Urothelium cell line (cell line): ENCODE data around the gene FUT1.

Experiments
- DNase-seq: peaks from one replicate; pipeline ENCODE4 v3.0.0; 2011; ENCODE audit warnings: low spot score, mixed read lengths
- FAIRE-seq: peaks from 2 replicates; lab custom pipeline; 2011; peaks lifted over from hg19 to GRCh38; lab: Jason Lieb, UNC

Gene FUT1

DNA sequence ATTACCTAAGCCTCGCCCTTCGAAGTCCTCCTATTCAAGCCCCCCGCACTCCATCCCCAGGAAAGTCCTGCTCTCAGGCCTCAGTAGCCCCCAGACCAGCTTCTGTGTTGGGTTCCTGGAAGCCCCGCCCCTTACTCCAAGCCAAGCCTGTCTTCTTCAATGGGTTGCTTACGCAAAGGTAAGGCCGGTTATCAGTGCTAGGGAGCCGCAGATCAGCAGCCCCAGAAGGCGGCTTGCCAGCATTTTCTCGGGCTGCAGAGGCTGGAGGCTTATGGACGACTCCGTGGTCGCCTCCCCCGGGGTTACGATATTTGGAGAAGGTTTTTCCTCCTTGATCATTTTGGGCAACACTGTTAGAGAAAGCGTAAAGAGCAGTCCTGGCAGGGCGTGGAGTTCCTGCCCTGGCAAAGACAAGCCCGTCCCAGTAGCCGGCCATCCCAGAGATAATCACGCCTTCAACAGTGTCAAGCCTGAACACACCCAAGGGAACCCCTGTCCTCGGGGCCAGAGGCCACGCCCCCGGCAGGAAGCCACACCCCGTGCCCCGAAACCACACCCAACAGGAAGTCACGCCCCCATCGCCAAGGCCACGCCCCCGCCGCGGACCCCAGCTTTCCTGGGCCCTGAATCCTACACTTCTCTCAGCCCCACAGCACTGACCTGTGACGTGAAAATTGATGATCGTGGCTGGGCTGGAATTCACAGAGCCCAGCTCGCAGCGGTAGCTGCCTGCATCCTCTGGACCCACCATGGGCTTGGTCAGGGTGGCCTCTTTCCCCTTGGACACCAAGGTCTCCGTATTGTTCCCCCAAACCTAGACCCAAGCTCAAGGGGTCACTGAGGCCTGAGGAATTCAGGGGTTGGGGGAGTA lies 11.1 kb downstream of the FUT1 start:
- FAIRE-seq: no peak
- peak; percentile 42 for DNase-seq

DNA sequence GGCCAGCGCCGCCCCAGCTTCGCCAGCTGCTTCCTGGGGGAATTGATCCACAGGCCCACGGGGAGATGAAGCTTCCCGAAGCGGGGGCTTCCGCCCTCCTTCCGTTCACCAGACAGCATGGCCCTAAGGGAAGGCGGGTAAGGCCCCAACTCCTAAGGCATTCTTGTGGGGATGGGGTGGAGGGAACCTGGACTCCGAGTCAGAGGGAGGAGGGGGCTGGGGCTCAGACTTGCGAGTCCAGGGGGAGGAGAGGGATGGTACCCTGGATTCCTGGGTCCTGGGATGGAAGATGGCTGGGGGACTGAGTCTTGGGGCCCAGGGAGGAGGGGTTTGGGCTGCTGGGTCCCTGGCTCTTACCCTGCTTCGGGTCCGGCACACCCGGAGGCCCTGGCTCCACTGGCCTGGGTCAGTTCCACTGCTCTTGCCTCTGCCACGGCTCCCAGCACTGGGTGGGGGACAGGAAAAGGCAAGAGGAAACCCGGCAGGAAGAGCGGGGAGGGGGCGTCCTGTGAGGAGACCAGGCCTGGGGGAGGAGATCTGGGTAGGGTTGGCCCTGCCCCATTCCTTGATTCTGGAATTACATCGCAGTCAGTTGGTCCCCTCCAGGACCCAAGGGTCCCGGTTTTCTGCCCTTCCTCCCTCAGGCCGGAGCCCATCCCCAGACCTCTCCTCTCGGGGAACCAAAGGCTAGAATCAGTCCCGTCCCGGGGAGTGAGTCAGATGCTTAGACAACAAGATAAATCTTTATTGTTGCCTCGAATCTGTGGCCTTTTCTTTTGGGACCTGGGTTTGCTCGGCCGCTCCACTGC lies 12.1 kb downstream of the FUT1 start, which contains the start of gene RASIP1:
TSS of gene RASIP1 (minus strand) at position 447 of the 809 bp plus-strand sequence. CDS start at position 119, 328 bp downstream.
- FAIRE-seq: no peak
- no peak for DNase-seq

DNA sequence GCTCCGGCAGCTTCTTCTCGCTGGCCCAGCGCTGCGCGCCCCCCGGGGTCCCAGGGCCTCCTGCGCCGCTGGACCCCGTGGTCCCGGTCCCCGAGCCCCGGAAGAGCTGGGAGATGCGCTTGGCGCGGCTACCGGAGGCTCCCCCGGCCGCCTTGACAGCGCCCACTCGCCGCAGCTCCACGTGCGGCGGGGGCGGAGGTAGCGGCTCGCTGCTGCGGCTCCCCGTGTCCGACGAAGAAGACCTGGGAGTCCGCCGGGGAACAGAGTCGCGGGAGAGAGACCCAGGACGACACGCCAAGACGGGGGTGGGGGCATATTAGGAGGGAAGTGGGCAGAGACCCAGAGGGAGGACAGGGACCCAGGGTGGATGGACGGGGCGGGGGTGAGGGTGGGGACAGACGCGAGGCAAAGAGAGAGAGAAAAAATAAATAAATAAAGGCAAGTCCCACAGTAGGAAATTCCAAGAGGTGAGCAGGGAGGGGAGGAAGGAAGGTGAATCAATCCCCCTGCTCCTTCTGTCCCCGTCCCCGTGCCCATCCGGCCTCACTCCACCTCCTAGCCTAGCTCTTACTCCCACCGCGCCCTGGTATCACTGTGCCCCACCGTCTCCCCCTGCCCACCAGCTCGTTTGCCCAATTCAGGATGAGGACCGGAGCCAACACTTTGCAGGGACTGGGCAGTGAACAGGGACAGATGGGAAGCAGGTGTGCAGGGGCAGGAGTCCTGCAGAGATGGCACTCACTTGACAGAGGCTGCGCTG lies 12.9 kb downstream of the FUT1 start:
- no peak for FAIRE-seq

DNA sequence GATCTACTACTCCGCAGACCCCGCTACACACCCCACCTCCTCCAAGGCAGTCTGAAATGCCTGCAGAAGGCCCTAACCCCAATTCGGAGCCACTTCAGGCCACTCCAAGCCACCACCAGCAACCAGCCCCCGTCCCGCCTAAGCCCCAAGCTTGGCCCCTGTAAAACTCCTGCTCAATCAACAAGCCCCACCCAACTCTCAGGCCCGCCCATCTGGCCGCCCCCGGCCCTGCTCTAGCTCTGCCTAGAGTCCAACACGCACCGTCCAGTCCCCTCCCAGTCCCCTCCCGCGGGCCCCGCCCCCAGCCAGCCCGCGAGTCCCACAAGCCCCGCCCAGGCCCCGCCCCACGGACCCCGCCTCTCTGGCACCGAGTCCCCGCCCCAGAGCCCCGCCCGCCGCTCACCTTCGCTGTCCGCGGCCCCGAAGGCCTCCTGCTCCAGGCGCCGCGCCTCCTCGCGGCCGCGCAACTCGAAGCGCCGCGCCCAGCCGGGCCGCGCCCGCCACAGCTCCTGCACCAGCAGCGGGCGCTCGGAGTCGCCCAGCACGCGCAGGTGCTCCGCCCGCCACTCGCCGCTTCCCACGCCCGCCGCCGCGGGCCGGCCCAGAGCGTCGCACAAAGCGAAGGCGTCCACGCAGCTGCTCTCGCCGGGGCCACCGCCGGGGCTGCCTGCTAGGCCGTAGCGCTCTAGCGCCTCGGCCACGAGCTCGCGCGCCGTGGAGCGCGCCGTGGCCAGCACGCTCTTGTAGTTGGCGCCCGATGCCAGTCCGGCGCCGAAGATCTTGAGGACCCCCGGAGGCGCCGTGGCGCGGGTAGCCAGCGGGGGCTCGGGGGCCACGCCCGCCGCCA lies 13.7 kb downstream of the FUT1 start:
- DNase-seq (peak; percentile 99), FAIRE-seq (peak; percentile 52)

More for the DNA sequence above, 12.9 kb downstream of the FUT1 start:
- DNase-seq: no peak

DNA sequence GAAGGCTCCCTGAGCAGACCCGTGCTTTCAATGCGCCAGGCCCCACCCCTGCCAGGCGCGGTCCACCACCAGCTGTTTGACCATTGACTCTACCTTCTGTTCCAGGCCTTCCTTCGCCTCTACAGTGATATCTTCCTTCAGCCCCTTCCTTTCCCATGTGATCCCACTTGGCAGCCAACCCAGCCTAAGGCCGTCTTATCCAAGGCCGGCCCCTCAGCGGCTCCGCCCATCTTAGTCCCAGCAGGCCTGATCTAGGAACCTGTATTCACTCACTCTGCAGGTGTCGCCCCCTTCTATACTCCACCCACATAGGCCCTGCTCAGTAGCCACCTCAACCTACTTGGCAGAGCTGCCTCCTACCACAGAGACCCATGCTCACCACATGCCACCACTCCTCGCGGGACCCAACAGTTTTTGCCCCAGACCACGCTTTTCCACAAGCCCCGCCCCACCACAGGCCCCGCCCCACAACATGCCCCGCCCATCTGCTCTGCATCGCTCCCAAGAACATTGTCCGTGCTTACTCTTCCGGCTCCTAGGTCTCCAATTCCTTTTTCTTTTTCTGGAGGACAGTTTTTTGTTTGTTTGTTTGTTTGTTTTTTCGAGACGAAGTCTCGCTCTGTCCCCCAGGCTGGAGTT lies 15.0 kb downstream of the FUT1 start:
- FAIRE-seq (no peak), DNase-seq (no peak)

DNA sequence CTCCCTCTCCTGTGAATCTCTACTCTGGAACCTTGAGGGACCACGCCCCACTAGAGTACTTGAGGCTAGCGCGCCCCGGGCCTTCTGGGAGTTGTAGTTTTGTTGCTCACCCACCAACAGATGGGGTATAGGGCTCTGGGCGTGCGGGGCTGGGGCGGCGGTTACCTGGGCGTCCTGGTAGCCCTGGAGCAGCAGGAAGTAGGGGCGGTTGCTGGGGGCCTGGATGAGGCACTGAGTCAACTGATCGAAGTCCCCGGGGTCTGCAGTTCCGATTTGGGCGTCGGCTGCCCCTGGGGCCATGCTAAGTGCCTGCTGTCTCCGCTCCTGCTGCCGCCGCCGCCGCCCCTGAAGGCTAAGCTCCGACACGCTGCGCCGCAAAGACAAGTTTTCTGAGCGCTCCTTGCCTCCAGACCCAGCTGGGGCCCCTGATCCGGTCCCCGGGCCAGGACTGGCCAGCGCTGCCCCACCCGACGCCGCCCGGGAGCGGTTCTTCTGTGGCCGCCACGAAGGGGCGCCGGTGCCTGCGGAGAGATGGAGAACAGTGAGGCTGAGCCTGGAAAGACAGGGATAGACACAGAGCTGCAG lies 17.3 kb downstream of the FUT1 start:
- FAIRE-seq (no peak), DNase-seq (no peak)

DNA sequence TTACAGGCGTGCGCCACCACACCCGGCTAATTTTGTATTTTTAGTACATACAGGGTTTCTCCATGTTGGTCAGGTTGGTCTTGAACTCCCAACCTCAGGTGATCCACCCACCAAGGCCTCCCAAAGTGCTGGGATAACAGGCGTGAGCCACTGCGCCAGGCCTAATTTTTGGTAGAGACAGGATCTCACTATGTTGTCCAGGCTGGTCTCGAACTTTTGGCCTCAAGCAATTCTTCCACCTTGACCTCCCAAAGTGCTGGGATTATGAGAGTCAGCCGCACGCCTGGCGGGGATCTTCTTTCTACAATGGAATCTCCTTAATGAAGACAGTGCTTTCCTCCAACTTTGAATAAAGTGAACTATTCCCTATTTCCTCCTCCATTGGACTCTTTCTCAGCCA lies 17.8 kb downstream of the FUT1 start:
- DNase-seq (no peak), FAIRE-seq (no peak)

DNA sequence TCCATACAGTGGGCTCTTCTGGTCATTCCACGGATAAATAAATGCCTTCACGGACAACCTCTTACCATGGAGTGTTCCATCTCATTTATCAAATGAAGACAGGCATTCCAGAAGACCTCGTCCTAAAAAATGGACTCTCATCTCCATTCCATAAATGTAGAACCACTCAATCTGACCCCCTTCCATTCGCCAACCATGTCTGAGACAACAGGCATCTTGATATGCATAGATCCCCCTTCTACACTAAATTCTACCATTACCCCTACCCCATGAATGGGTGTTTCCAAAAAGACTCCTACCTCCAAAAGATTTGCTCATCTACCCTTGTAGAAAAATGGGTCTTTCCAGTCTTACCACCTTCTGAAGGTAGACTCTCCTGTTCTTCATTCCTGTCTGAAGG lies 21.0 kb downstream of the FUT1 start:
- DNase-seq (no peak), FAIRE-seq (no peak)

DNA sequence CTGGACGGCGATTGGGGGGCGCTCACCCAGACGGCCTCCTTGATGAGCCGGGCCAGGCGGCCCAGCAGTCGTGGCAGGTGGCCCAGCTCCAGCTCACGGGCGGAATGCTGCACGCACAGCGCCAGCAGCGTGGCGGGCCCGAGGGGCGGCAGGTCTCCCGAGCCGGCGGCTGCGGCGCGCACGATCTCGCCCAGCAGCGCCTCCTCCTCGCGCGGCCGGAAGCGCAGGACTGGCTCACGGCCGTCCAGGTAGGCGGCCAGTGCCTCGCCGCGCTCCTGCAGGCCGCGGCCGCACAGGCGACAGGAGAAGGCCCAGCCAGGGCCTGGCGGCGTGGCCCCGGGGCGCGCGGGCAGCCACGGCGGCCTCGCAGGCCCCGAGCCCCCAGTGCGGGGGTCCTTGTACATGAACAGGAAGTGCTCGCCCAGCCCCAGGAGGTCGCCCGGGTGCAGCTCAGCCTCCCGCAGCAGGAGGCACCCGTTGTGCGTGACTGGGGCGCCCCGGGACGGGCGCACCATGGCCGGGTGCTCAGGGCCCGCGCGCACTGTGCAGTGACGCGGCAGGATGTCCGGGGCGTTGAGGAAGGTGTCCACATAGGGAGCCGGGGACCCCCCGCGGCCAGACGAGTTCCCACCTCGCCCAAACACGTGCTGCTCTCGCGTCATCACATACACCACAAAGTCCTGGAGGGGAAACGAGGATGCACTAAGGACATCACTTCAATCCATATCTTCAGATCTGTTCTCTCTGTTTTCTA lies 23.4 kb downstream of the FUT1 start:
- FAIRE-seq (no peak), DNase-seq (no peak)

DNA sequence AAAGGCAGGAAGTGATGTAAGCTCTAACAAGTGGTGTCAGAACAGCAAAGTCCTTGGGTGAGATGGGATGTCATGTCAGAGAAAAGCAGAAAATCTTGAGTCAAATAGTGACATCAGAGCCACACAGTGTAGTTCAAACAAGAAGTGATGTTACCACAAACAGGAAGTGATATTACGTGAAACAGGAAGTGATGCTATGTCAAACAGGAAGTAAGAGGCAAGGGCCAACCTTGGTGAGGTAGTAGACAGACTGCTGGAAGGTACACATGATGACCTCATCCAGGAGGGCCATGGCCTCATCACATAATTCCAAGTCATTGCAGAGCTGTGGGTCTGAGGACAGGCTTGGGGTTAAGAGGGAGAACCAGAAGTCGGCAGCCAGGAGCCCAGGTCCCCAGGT lies 25.9 kb downstream of the FUT1 start:
- no peak for DNase-seq
- FAIRE-seq: no peak

DNA sequence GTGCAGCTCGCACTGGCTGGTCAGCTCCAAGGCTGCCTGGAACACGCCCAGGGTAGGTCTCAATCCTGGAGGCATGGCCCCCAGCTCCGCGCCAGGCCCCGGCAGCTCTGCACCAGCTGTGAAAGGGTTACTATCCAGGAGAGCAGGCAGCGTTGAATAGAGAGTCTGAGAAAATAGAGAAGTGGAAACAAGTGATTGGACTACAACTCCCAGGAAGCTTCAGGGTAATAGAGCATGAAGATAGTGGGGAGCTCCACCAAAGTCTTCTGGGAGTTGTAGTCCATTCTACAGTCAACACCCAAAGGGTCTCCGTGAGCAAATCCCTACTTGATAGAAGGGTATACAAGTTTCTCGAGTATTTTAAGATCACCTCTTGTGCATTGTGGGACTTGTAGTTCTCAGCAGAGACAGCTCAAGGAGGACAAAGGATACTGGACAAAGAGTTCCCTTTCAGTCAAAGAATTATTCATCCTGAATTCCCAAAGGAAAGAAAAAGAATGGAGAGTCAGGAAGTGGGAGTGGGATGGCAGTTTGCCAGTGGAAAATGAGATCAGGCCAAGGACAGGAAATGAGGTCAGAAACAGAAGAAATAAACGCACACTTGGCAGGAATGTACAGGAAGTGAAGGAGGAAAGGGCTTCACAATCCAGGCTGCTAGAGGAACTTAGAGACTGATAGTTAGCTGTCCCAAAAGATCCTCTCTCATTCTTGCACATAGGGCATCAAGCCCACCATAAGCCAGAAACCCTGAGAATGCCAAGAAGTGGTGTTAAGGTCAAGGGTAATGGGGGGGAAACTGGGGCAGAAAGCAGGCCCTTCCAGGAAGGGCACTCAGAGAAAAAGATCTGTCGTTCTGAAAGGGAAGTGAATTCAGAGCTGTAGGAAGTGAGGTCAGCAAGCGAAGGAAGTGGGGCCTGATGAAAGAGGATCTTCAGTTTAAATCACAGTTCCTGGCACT lies 27.4 kb downstream of the FUT1 start:
- DNase-seq (peak; percentile 72), FAIRE-seq (no peak)

DNA sequence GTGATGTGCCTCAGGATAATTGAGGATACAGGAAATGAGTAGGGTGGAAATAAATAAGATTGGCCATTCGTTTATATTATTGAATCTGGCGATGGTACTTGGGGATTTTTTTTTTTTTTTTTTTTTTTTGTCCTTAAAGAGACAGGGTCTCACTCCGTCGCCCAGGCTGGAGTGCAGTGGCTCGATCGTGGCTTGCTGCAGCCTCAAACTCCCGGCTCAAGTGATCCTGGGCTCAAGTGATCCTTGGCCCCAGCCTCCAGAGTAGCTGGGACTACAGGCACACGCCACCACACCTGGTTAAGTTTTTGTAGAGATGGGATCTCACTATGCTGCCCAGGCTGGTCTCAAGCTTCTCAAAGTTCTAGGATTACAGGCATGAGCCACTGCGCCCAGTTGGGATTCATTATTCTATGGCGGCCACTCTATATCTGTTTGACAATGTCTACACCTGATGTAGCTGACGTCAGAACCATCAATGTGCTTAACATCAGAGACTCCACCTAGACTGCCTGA lies 30.2 kb downstream of the FUT1 start:
- FAIRE-seq (no peak), DNase-seq (no peak)

DNA sequence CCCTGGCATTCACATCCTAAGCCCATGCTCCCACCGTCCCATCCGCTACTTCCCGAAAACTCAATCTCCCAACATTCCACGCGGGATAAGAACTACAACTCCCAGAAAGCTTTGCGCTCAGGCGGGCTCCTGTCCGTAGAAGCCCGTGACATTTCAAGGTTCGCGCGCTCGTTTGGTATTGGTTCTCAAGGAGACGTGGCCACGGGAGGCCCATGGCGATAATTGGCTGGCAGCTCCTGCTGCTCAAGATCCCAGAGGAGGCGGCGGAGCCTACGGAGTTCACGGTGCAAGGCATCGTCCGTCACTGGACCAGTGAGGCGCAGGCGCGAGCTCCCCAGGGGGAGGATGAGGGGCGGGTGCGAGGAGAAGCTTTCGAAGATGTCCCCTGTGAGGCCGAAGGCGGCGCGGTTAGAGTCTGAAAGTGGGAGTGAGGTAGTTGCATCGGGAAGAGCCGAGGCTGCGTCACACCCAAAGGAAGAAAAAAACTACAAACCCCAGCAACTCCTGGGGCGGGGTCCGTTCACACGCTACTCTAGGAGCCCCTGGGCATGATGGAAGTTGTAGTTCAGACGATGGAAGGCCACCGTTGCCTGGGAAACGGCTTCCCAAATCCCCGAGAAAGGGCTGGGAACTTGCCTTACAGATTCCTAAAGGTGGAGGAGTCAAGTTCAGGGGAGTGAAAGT lies 31.7 kb downstream of the FUT1 start:
- peak; percentile 55 for FAIRE-seq

DNA sequence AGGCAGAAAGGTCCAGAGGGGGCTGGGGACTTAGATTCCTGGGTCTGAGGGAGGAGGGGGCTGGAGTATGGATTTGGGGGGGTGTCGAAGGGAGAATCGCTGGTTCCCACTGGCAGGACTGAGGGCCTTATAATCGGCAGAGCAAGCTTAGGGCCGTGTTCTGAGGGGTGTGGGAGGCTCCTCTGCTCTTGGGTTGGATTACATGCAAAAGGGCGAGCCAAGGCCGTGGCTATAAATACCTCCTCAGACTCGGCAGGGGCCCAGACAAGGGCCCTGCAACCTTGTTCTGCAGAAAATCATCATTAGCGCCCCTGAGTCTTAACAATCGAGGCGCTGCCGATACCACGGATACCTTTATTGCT lies 32.2 kb downstream of the FUT1 start:
- FAIRE-seq (no peak), DNase-seq (no peak)

More for the DNA sequence above, 31.7 kb downstream of the FUT1 start:
- DNase-seq: peak; percentile 96

DNA sequence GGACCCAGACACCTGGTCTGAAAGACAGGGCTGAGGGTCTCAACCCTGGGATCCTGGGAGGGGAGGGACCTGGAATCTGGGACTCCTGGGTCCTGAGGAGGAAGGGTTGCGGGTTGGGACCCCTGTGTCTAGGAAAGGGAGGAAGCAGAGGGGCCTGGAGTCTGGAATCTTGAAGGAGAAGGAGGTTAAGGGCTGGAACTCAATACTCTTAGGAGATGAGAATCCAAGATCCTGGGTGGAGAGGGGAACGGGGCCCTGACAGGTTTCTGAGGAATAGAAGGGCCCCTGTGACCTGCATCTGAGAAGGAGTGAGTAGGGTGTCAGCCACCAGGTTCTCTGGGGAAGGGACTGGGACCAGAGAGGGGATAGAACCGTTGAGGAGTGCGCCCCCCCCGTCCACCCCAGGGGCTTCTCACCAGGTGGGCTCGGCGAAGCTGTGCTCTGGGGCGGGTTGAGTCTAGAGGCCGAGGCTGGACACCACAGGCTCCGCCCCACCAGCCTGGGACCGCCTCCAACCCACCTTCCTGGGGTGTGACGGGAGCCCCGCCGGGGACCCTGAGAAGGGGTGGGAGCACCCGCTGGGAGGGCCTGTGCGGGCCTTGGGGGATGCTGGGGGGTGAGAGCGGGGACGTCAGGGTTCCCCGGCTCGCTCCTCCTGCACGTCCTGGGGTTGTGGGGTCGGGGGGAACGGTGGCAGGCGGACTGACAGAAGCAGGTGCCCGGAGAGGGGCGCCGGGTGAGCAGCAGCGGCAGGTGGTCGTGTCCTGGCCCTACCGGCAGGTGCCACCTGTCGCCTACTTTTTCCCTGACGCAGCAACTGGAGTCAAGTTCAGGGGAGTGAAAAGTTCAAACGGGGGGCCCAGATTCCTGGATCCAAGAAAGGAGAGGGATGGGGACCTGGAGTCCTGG lies 32.9 kb downstream of the FUT1 start, which contains the start of gene MAMSTR:
TSS of gene MAMSTR (minus strand) at position 463 of the 909 bp plus-strand sequence. CDS start 694 bp downstream, outside the sequence.
- no peak for FAIRE-seq
- DNase-seq: no peak
